Measurements from ENCODE around the gene NBAS. TPM values are rescaled to one million over a fixed set of nuclear protein-coding genes. Genes with fewer than 3 reads are reported as not detected.

NBAS gene
- total and polyA plus RNA-seq, 2 of the 13 experiments (the other 11 are each of a cell fraction or from before 2014, with no cell fraction given), result 33.6 to 58.7 TPM

GRCh38 chr2:15561574-15562344 is 625 bp upstream of the NBAS start (continued):
- no peak for TF ChIP-seq RNF2 (conservative IDR thresholded peaks at IDR 0.05; ENCODE audit: low read depth)
- TF ChIP-seq ZNF674 (CRISPR knock-in tag; IDR thresholded peaks at IDR 0.05; ENCODE audit: low read depth), result no peak
- TF ChIP-seq, protein P1, sequence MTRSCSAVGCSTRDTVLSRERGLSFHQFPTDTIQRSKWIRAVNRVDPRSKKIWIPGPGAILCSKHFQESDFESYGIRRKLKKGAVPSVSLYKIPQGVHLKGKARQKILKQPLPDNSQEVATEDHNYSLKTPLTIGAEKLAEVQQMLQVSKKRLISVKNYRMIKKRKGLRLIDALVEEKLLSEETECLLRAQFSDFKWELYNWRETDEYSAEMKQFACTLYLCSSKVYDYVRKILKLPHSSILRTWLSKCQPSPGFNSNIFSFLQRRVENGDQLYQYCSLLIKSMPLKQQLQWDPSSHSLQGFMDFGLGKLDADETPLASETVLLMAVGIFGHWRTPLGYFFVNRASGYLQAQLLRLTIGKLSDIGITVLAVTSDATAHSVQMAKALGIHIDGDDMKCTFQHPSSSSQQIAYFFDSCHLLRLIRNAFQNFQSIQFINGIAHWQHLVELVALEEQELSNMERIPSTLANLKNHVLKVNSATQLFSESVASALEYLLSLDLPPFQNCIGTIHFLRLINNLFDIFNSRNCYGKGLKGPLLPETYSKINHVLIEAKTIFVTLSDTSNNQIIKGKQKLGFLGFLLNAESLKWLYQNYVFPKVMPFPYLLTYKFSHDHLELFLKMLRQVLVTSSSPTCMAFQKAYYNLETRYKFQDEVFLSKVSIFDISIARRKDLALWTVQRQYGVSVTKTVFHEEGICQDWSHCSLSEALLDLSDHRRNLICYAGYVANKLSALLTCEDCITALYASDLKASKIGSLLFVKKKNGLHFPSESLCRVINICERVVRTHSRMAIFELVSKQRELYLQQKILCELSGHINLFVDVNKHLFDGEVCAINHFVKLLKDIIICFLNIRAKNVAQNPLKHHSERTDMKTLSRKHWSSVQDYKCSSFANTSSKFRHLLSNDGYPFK (CRISPR knock-in tag; IDR thresholded peaks at IDR 0.05; ENCODE audit: borderline replicate concordance), result no peak
- TF ChIP-seq ZNF20 (CRISPR knock-in tag; IDR thresholded peaks at IDR 0.05), result no peak
- TF ChIP-seq TFDP2 (CRISPR knock-in tag; IDR thresholded peaks at IDR 0.05), result no peak
- TF ChIP-seq ATRX (CRISPR knock-in tag; IDR thresholded peaks at IDR 0.05; ENCODE audit: borderline replicate concordance), result no peak
- TF ChIP-seq BHLHE40 (IDR thresholded peaks at IDR 0.05; ENCODE audit: low read length), result no peak
- no peak for TF ChIP-seq ZNF34 (CRISPR knock-in tag; IDR thresholded peaks at IDR 0.05; ENCODE audit: borderline replicate concordance)
- no peak for TF ChIP-seq ZMYM2 (CRISPR knock-in tag; IDR thresholded peaks at IDR 0.05)
- no peak for TF ChIP-seq POGK (CRISPR knock-in tag; conservative IDR thresholded peaks at IDR 0.05)
- TF ChIP-seq ZNF30 (CRISPR knock-in tag; IDR thresholded peaks at IDR 0.05), result no peak
- 0 out of 2 replicates have a peak, but pooled peaks have one; percentile 80 for TF ChIP-seq HMGA1 (CRISPR knock-in tag; conservative IDR thresholded peaks at IDR 0.05)
- TF ChIP-seq ZNF530 (CRISPR knock-in tag; IDR thresholded peaks at IDR 0.05; ENCODE audit: low read depth), result no peak
- TF ChIP-seq AGO2 (optimal IDR thresholded peaks at IDR 0.05; ENCODE audit: low read depth, low read length), result no peak
- TF ChIP-seq FLYWCH1 (CRISPR knock-in tag; IDR thresholded peaks at IDR 0.05), result no peak
- TF ChIP-seq, protein P2, sequence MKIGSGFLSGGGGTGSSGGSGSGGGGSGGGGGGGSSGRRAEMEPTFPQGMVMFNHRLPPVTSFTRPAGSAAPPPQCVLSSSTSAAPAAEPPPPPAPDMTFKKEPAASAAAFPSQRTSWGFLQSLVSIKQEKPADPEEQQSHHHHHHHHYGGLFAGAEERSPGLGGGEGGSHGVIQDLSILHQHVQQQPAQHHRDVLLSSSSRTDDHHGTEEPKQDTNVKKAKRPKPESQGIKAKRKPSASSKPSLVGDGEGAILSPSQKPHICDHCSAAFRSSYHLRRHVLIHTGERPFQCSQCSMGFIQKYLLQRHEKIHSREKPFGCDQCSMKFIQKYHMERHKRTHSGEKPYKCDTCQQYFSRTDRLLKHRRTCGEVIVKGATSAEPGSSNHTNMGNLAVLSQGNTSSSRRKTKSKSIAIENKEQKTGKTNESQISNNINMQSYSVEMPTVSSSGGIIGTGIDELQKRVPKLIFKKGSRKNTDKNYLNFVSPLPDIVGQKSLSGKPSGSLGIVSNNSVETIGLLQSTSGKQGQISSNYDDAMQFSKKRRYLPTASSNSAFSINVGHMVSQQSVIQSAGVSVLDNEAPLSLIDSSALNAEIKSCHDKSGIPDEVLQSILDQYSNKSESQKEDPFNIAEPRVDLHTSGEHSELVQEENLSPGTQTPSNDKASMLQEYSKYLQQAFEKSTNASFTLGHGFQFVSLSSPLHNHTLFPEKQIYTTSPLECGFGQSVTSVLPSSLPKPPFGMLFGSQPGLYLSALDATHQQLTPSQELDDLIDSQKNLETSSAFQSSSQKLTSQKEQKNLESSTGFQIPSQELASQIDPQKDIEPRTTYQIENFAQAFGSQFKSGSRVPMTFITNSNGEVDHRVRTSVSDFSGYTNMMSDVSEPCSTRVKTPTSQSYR (CRISPR knock-in tag; IDR thresholded peaks at IDR 0.05; ENCODE audit: borderline replicate concordance), result no peak
- TF ChIP-seq ZNF468 (CRISPR knock-in tag; IDR thresholded peaks at IDR 0.05), result no peak
- no peak for TF ChIP-seq NCOA2 (CRISPR knock-in tag; IDR thresholded peaks at IDR 0.05)
- no peak for TF ChIP-seq KDM3A (CRISPR knock-in tag; IDR thresholded peaks at IDR 0.05; ENCODE audit: low read depth)
- no peak for TF ChIP-seq MTERF4 (CRISPR knock-in tag; IDR thresholded peaks at IDR 0.05)

Data from HepG2 (cell line).